HEK293 (cell line): ENCODE measurements around the gene CFAP90.

Experiments
- CTCF ChIA-PET: fragments of 350-600 bp; formaldehyde crosslinking; extraction: SDS; loops from one replicate; lab custom pipeline; 2021; ENCODE audit warnings: antibody characterized with exemption; lab: Yijun Ruan, JAX
- POLR2A ChIA-PET: fragments of 300-600 bp; formaldehyde crosslinking; extraction: SDS; loops from one replicate; lab custom pipeline; 2020; ENCODE audit warnings: antibody characterized with exemption, inconsistent platforms; lab: Yijun Ruan, JAX
- H3K27ac ChIP-seq: fragments of 200-500 bp; sonication (Bioruptor generic); 2 replicates; pipeline ENCODE4 v1.5.1; 2014; ENCODE audit warnings: low read depth, low read length, control low read depth, inconsistent platforms; ENCODE audit errors: extremely low read depth
- H3K36me3 ChIP-seq, 2 experiments: fragments of 200-500 bp in 1 of 2; sonication (Bioruptor generic) in 1 of 2; 1 replicate in 1 of 2; 2 replicates in 1 of 2; pipeline ENCODE4 v1.5.1; 2014 to 2017; ENCODE audit warnings: inconsistent platforms in 2 of 2, low read length in 2 of 2; ENCODE audit not compliant: control insufficient read depth in 2 of 2, insufficient read depth in 1 of 2
- H3K4me1 ChIP-seq: fragments of 200-500 bp; sonication (Bioruptor generic); 2 replicates; pipeline ENCODE4 v1.5.1; 2014; ENCODE audit warnings: mild to moderate bottlenecking, low read length, inconsistent platforms; ENCODE audit not compliant: control insufficient read depth, insufficient read depth
- H3K4me3 ChIP-seq: 2 replicates; pipeline ENCODE4 v1.5.1; 2011; ENCODE audit warnings: low read depth, mild to moderate bottlenecking, control low read depth, low read length, moderate library complexity
- H3K9me3 ChIP-seq: fragments of 200-500 bp; sonication (Bioruptor generic); 2 replicates; pipeline ENCODE4 v1.5.1; 2014; ENCODE audit warnings: low read depth, low read length, inconsistent platforms; ENCODE audit not compliant: control insufficient read depth, insufficient read depth
- CTCF ChIP-seq: fragments of 450-650 bp; formaldehyde crosslinking; IDR thresholded peaks from 2 replicates; pipeline ENCODE4 v1.5.1; 2016; ENCODE audit warnings: missing biosample characterization, missing genetic modification characterization
- FEZF1 ChIP-seq: fragments of 450-650 bp; formaldehyde crosslinking; IDR thresholded peaks from 2 replicates; pipeline ENCODE4 v1.5.1; 2016; ENCODE audit warnings: missing biosample characterization, missing genetic modification characterization
- HIC1 ChIP-seq: fragments of 450-650 bp; formaldehyde crosslinking; IDR thresholded peaks from 2 replicates; pipeline ENCODE4 v1.5.1; 2016; ENCODE audit warnings: missing biosample characterization, missing genetic modification characterization
- KLF8 ChIP-seq: fragments of 450-650 bp; formaldehyde crosslinking; IDR thresholded peaks from 2 replicates; pipeline ENCODE4 v1.5.1; 2016; ENCODE audit warnings: missing biosample characterization, missing genetic modification characterization
- OVOL3 ChIP-seq: fragments of 450-650 bp; formaldehyde crosslinking; IDR thresholded peaks from 2 replicates; pipeline ENCODE4 v1.5.1; 2016; ENCODE audit warnings: missing biosample characterization, missing genetic modification characterization
- PRDM6 ChIP-seq: fragments of 450-650 bp; formaldehyde crosslinking; IDR thresholded peaks from 2 replicates; pipeline ENCODE4 v1.5.1; 2017; ENCODE audit warnings: missing biosample characterization, missing genetic modification characterization
- SCRT2 ChIP-seq: fragments of 450-650 bp; formaldehyde crosslinking; IDR thresholded peaks from 2 replicates; pipeline ENCODE4 v1.5.1; 2016; ENCODE audit warnings: missing biosample characterization, missing genetic modification characterization
- YY1 ChIP-seq: fragments of 450-650 bp; formaldehyde crosslinking; IDR thresholded peaks from 2 replicates; pipeline ENCODE4 v1.5.1; 2018; ENCODE audit warnings: missing biosample characterization, missing genetic modification characterization
- ZNF155 ChIP-seq: fragments of 450-650 bp; formaldehyde crosslinking; IDR thresholded peaks from 2 replicates; pipeline ENCODE4 v1.5.1; 2016; ENCODE audit warnings: missing biosample characterization, missing genetic modification characterization
- ZNF16 ChIP-seq: fragments of 450-650 bp; formaldehyde crosslinking; IDR thresholded peaks from 2 replicates; pipeline ENCODE4 v1.5.1; 2016; ENCODE audit warnings: low read depth, missing biosample characterization, missing genetic modification characterization
- ZNF184 ChIP-seq: fragments of 450-650 bp; IDR thresholded peaks from 2 replicates; pipeline ENCODE4 v1.5.1; 2018; ENCODE audit warnings: missing biosample characterization, mild to moderate bottlenecking, missing genetic modification characterization
- ZNF202 ChIP-seq: fragments of 450-650 bp; formaldehyde crosslinking; IDR thresholded peaks from 2 replicates; pipeline ENCODE4 v1.5.1; 2016; ENCODE audit warnings: missing biosample characterization, missing genetic modification characterization, borderline replicate concordance
- ZNF23 ChIP-seq: fragments of 450-650 bp; formaldehyde crosslinking; IDR thresholded peaks from 2 replicates; pipeline ENCODE4 v1.5.1; 2016; ENCODE audit warnings: missing biosample characterization, missing genetic modification characterization, borderline replicate concordance
- ZNF404 ChIP-seq: fragments of 450-650 bp; formaldehyde crosslinking; IDR thresholded peaks from 2 replicates; pipeline ENCODE4 v1.5.1; 2017; ENCODE audit warnings: missing biosample characterization, missing genetic modification characterization
- ZNF423 ChIP-seq: fragments of 450-650 bp; formaldehyde crosslinking; IDR thresholded peaks from 2 replicates; pipeline ENCODE4 v1.5.1; 2016; ENCODE audit warnings: missing biosample characterization, missing genetic modification characterization
- ZNF530 ChIP-seq: fragments of 450-650 bp; formaldehyde crosslinking; IDR thresholded peaks from 2 replicates; pipeline ENCODE4 v1.5.1; 2016; ENCODE audit warnings: low read depth, missing biosample characterization, missing genetic modification characterization
- ZNF561 ChIP-seq: fragments of 450-650 bp; IDR thresholded peaks from 2 replicates; pipeline ENCODE4 v1.5.1; 2018; ENCODE audit warnings: missing biosample characterization, missing genetic modification characterization, borderline replicate concordance
- ZNF571 ChIP-seq: fragments of 450-650 bp; formaldehyde crosslinking; IDR thresholded peaks from 2 replicates; pipeline ENCODE4 v1.5.0; 2017; ENCODE audit warnings: missing biosample characterization, missing genetic modification characterization
- ZNF639 ChIP-seq: fragments of 450-650 bp; formaldehyde crosslinking; IDR thresholded peaks from 2 replicates; pipeline ENCODE4 v1.5.1; 2016; ENCODE audit warnings: missing biosample characterization, missing genetic modification characterization
- ZNF658 ChIP-seq: fragments of 450-650 bp; formaldehyde crosslinking; IDR thresholded peaks from 2 replicates; pipeline ENCODE4; 2016; ENCODE audit warnings: missing biosample characterization, missing genetic modification characterization
- ZNF660 ChIP-seq: fragments of 450-650 bp; IDR thresholded peaks from 2 replicates; pipeline ENCODE4 v1.5.1; 2018; ENCODE audit warnings: missing biosample characterization, mild to moderate bottlenecking, missing genetic modification characterization
- ZNF692 ChIP-seq: fragments of 450-650 bp; formaldehyde crosslinking; IDR thresholded peaks from 2 replicates; pipeline ENCODE4 v1.5.1; 2016; ENCODE audit warnings: missing biosample characterization, missing genetic modification characterization
- ZSCAN16 ChIP-seq: fragments of 450-650 bp; formaldehyde crosslinking; IDR thresholded peaks from 2 replicates; pipeline ENCODE4 v1.5.1; 2016; ENCODE audit warnings: missing biosample characterization, missing genetic modification characterization

CFAP90 gene

GRCh38 chr5:7868427-7868772 lies 17.5 kb upstream of the CFAP90 start (continued):
- TF ChIP-seq ZNF404 (tag by site-specific recombination), result no peak

- ChIA-PET CTCF (interaction anchor here (2.4 kb wide), 1 partner anchor 10 kb away, joined by 17 read pairs; no protein-coding TSS in a partner anchor), POLR2A (interaction anchor here (3.3 kb wide), 1 partner anchor 10 kb away, joined by 22 read pairs; no protein-coding TSS in a partner anchor)
- no peaks in the 10 kb centered on the region for H3K9me3 ChIP-seq
- TF ChIP-seq SCRT2 (tag by site-specific recombination), result peak; percentile 96
- no peak for TF ChIP-seq ZNF16 (tag by site-specific recombination)
- H3K4me1 ChIP-seq, result peaks cover 17% of the 10 kb centered on the region
- no peak overlapping the region for H3K4me3 ChIP-seq
- peaks cover 31 to 57% of the 10 kb centered on the region in 2 experiments for H3K36me3 ChIP-seq
- H3K27ac ChIP-seq, result no peak overlapping the region
Measured at GRCh38 chr5:7867260-7867659, 16.3 kb upstream of the CFAP90 start.

GRCh38 chr5:7866196-7866595 lies 15.3 kb upstream of the CFAP90 start:
- Histone ChIP-seq H3K4me3 (no peak overlapping the region), H3K36me3 (peaks cover 41 to 56% of the 10 kb centered on the region in 2 experiments), H3K9me3 (no peaks in the 10 kb centered on the region), H3K27ac (no peak overlapping the region), H3K4me1 (peaks cover 13% of the 10 kb centered on the region)
- TF ChIP-seq ZNF423 (tag by site-specific recombination) (no peak), KLF8 (no peak), YY1 (no peak), ZNF23 (no peak), ZNF692 (no peak), HIC1 (no peak), PRDM6 (tag by site-specific recombination) (no peak), ZNF660 (tag by site-specific recombination) (no peak), ZNF184 (tag by site-specific recombination) (no peak), ZNF202 (tag by site-specific recombination) (no peak), ZNF639 (no peak), ZNF658 (tag by site-specific recombination) (no peak), OVOL3 (tag by site-specific recombination) (no peak), FEZF1 (tag by site-specific recombination) (no peak), ZNF530 (no peak), ZNF561 (tag by site-specific recombination) (no peak), CTCF (tag by site-specific recombination) (no peak), ZNF155 (no peak), ZNF571 (no peak), ZSCAN16 (tag by site-specific recombination) (no peak)
- ChIA-PET POLR2A (no interaction called here), CTCF (interaction anchor here (0.7 to 2.4 kb wide), 2 partner anchors 9 to 13 kb away, joined by 5 to 17 read pairs; no protein-coding TSS in a partner anchor)
